ENCODE measurements around the gene HOXB7.

Gene HOXB7

DNA sequence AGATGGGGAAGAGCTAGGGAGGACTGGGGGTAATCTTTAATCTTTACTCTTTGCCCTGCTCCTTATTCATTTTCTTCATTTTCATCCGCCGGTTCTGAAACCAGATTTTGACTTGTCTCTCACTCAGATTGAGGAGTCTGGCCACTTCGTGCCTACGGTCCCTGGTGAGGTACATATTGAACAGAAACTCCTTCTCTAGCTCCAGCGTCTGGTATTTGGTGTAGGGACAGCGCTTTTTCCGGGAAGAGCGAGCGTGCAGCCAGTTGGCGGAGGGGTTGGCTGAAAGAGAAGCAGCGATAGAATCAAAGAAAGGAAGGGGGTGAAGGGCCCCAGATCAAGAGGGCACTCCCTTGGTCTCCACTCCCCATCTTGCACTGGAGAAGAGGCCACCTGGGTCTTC lies 12.0 kb upstream of the HOXB7 start:
- no peaks in the 10 kb centered on the region for H3K9me3 ChIP-seq (ENCODE audit: control insufficient read depth in 1 of 2, low read length in 2 of 2)
- no peak overlapping the region for H3K4me3 ChIP-seq (ENCODE audit: low read depth in 1 of 2, low read length in 2 of 2)
- no peaks in the 10 kb centered on the region for H3K36me3 ChIP-seq (ENCODE audit: control insufficient read depth in 1 of 2, insufficient read depth in 2 of 2, low read length in 2 of 2)
- H3K27ac ChIP-seq (ENCODE audit: low read depth, low read length), result no peak overlapping the region
- H3K4me1 ChIP-seq (ENCODE audit: control insufficient read depth in 1 of 2, insufficient read depth in 2 of 2, low read length in 2 of 2), result peaks cover 15 to 20% of the 10 kb centered on the region in 2 donors
- H3K27me3 ChIP-seq (ENCODE audit: control insufficient read depth in 1 of 2, insufficient read depth in 2 of 2, low read length in 2 of 2), result peaks cover 91 to 99% of the 10 kb centered on the region in 2 donors
- H3K9ac ChIP-seq (ENCODE audit: low read depth in 1 of 2, low read length in 2 of 2), result no peak overlapping the region

DNA sequence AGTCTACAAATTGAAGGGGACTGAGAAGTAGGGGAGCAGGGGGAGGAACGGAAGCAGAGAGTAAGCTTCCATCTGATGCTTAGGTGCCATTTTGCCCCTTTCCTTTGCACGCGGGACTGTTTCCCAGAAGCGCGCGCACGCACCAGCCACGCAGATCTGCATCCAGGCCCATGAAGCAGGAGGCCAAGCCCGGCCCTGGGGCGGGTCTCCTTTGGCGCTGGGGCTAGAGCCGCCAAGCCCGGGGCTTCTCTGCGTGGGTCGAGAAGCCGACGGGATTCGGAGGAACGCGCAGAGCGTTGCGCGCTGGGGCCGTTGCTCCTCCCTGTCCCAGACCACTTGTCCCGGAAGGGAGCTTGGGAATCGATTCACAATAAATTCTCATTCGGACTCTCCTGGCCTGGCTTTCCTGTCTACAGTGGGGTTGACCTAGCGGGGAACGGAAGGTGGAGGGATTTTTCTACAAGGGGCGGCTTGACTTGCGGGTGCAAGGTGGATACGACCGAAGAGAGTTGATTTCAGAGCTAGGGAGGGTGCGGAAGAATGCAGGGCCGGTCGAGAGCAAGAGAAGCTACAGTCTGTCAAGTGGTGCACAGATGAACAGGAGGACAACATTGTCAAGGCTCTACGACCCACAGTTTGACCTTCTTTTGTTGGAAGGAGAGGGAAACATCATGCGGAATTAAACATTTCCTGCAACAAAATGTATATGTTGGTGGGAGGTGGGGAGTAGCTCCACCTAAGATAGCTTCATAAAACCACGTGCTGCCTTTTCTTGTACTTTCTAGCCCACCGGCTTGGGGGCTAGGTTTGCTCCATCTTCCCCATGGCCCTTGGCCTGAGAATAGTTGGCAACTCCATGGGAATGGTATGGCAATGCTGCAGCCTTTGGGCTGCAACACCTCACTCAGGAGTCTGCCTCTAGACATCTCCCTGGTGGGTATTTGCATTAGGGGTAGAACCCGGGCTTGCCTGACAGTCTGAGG lies 10.9 kb upstream of the HOXB7 start:
- Histone ChIP-seq H3K36me3 (ENCODE audit: control insufficient read depth in 1 of 2, insufficient read depth in 2 of 2, low read length in 2 of 2) (no peaks in the 10 kb centered on the region), H3K9ac (ENCODE audit: low read depth in 1 of 2, low read length in 2 of 2) (no peak overlapping the region), H3K27me3 (ENCODE audit: control insufficient read depth in 1 of 2, insufficient read depth in 2 of 2, low read length in 2 of 2) (peaks cover 91 to 99% of the 10 kb centered on the region in 2 donors), H3K27ac (ENCODE audit: low read depth, low read length) (no peak overlapping the region), H3K4me3 (ENCODE audit: low read depth in 1 of 2, low read length in 2 of 2) (no peak overlapping the region), H3K9me3 (ENCODE audit: control insufficient read depth in 1 of 2, low read length in 2 of 2) (no peaks in the 10 kb centered on the region), H3K4me1 (ENCODE audit: control insufficient read depth in 1 of 2, insufficient read depth in 2 of 2, low read length in 2 of 2) (peaks cover 10 to 17% of the 10 kb centered on the region in 2 donors)

DNA sequence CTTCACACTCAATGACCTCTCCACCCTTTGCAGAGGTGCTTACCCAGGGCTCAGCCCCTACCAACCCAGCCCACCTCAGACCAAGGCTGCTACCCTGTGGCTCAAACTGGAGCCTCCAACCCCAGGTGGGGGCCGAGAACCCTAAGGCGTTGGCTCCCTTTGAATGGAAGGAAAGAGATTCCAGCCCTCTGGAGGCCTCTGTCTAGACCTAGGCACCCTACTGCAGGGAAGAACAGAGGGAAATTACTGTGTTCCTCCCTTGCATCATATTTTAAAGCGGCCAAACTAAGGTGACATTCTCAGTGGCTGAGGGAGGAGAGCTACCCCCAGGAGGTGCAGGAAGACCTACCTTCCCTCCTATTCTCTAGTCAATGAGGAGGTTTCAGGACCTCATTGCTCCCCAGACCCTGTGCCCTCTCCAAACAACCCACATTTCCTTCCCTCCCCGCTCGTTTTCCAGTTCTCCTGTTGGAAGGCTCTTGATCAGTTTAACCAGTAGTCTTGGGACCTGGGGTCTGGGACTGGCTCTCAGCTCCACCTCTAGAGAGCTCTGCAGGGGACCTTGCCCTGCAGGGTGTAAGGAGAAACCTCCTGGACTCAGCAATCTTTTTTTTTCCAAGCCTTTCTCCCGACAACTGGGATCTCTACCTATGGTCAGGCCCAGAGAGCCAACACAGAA lies 9.8 kb upstream of the HOXB7 start:
- no peak overlapping the region for H3K9ac ChIP-seq (ENCODE audit: low read depth in 1 of 2, low read length in 2 of 2)
- peaks cover 6 to 10% of the 10 kb centered on the region in 2 donors for H3K4me1 ChIP-seq (ENCODE audit: control insufficient read depth in 1 of 2, insufficient read depth in 2 of 2, low read length in 2 of 2)

DNA sequence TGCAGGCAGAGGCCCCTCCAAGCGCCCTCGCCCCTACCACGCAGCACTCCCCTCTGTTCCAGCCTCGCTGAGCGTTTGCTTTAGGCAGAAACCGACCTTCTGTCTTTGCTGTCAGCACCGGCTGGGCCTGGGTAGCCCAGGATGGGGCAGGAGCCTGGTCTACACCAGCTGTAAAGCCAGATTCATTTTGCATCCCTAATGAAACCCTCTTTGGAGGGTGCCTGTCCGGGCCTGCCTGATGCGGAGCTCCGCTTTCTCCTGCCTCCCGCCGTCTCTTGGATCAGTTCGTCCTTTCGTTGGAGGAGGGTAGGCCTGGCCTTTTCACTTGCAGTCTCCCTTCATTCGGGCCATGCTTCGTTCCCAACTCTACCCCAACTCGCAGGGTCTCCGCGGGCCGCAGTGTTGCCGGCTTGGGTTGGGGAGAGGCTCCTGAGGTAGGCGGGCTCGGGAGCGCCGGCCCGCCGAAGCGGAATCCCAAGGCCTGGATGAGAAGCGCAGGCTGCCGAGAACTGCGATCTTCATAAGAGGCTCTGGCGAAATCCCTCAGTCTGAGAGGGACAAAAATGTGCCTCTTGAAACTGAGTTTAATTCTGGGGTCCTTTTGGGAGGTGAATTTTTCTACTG lies 9.1 kb upstream of the HOXB7 start:
- H3K4me3 ChIP-seq (ENCODE audit: low read depth in 1 of 2, low read length in 2 of 2), result no peak overlapping the region
- H3K9me3 ChIP-seq (ENCODE audit: control insufficient read depth in 1 of 2, low read length in 2 of 2), result no peaks in the 10 kb centered on the region
- peaks cover 6 to 7% of the 10 kb centered on the region in 2 donors for H3K4me1 ChIP-seq (ENCODE audit: control insufficient read depth in 1 of 2, insufficient read depth in 2 of 2, low read length in 2 of 2)
- no peak overlapping the region for H3K9ac ChIP-seq (ENCODE audit: low read depth in 1 of 2, low read length in 2 of 2)
- no peak overlapping the region for H3K27ac ChIP-seq (ENCODE audit: low read depth, low read length)
- no peaks in the 10 kb centered on the region for H3K36me3 ChIP-seq (ENCODE audit: control insufficient read depth in 1 of 2, insufficient read depth in 2 of 2, low read length in 2 of 2)
- peaks cover 94 to 100% of the 10 kb centered on the region in 2 donors for H3K27me3 ChIP-seq (ENCODE audit: control insufficient read depth in 1 of 2, insufficient read depth in 2 of 2, low read length in 2 of 2)

More for the DNA sequence above, 9.8 kb upstream of the HOXB7 start:
- H3K27me3 ChIP-seq (ENCODE audit: control insufficient read depth in 1 of 2, insufficient read depth in 2 of 2, low read length in 2 of 2), result peaks cover 95 to 100% of the 10 kb centered on the region in 2 donors
- H3K27ac ChIP-seq (ENCODE audit: low read depth, low read length), result no peak overlapping the region
- no peaks in the 10 kb centered on the region for H3K36me3 ChIP-seq (ENCODE audit: control insufficient read depth in 1 of 2, insufficient read depth in 2 of 2, low read length in 2 of 2)
- no peak overlapping the region for H3K4me3 ChIP-seq (ENCODE audit: low read depth in 1 of 2, low read length in 2 of 2)
- no peaks in the 10 kb centered on the region for H3K9me3 ChIP-seq (ENCODE audit: control insufficient read depth in 1 of 2, low read length in 2 of 2)

DNA sequence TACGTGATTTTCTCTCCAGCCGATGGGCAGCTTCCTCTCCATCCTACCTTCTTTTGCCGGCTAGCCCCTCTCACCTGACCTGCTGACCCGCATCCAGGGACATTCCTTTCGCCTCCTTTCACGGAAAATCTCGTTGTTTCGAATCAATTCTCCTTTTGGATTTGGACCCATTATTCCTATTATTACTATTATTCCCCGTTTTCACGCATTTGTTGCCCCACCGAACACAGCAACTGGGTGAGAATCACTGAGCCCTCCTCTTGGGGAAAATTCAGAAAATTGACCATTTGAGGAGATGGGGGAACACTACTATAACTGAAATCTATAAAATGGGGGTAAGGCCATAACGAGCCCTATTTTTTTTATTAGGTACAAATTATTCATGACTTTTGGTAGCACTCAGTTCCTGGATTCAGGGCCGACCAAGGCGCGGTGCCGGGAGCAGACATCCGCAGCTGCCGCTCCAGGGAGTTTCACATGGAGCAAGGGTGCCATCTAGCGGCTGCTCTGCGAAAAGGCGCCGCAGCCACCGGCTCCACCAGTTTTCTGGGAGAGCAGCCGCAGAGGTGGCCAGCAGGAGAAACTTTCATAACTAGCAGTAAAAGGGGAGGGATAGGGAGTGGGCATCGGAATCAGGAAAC lies 7.6 kb upstream of the HOXB7 start:
- no peaks in the 10 kb centered on the region for H3K9me3 ChIP-seq (ENCODE audit: control insufficient read depth in 1 of 2, low read length in 2 of 2)
- peaks cover 6 to 13% of the 10 kb centered on the region in 2 donors for H3K4me1 ChIP-seq (ENCODE audit: control insufficient read depth in 1 of 2, insufficient read depth in 2 of 2, low read length in 2 of 2)
- no peak overlapping the region for H3K27ac ChIP-seq (ENCODE audit: low read depth, low read length)
- no peaks in the 10 kb centered on the region for H3K36me3 ChIP-seq (ENCODE audit: control insufficient read depth in 1 of 2, insufficient read depth in 2 of 2, low read length in 2 of 2)
- peak overlapping the region in 1 of 2 donors; percentile 8 for H3K4me3 ChIP-seq (ENCODE audit: low read depth in 1 of 2, low read length in 2 of 2)
- no peak overlapping the region for H3K9ac ChIP-seq (ENCODE audit: low read depth in 1 of 2, low read length in 2 of 2)
- peaks cover 89 to 100% of the 10 kb centered on the region in 2 donors for H3K27me3 ChIP-seq (ENCODE audit: control insufficient read depth in 1 of 2, insufficient read depth in 2 of 2, low read length in 2 of 2)

DNA sequence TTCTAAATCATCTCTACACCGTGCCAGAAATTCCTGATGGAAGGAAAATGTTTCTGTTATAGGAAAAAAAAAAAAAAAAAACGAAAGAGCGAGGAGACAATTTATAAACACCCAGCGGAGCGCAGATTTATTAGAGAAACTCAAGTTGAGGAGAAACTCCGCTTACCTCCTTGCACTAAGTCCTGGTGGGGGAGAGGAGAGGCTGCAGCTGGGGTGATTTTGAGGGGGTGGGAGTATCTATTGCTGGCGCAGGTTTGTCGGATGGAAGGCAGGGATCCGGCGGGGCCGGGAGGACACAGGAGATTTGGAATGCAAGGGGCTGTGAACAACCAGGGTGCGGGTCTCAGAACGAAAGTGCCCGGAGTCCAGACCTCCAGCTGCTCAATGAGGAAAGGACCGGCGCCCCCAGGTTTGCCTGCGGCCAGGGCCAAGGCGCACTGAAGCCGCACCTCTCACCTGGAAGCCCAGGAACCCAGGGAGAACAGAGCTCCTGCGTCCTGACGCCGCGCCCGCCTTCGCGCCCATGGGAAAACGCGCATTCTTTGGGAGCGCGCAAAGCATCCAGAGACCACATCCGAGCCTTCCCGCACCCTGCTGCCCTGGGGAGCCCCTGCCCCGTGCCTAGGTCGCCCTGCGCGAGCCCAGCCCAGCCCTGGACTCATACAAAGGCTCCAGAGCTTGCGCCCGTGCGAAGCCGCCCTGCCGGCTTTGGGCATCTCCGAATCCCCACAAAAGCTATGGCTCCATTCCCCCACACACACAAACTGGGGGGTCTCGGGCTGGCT lies 6.8 kb upstream of the HOXB7 start:
- no peaks in the 10 kb centered on the region for H3K9me3 ChIP-seq (ENCODE audit: control insufficient read depth in 1 of 2, low read length in 2 of 2)
- no peak overlapping the region for H3K4me3 ChIP-seq (ENCODE audit: low read depth in 1 of 2, low read length in 2 of 2)
- no peak overlapping the region for H3K9ac ChIP-seq (ENCODE audit: low read depth in 1 of 2, low read length in 2 of 2)
- H3K36me3 ChIP-seq (ENCODE audit: control insufficient read depth in 1 of 2, insufficient read depth in 2 of 2, low read length in 2 of 2), result no peaks in the 10 kb centered on the region
- no peak overlapping the region for H3K27ac ChIP-seq (ENCODE audit: low read depth, low read length)
- peaks cover 6 to 13% of the 10 kb centered on the region in 2 donors for H3K4me1 ChIP-seq (ENCODE audit: control insufficient read depth in 1 of 2, insufficient read depth in 2 of 2, low read length in 2 of 2)
- H3K27me3 ChIP-seq (ENCODE audit: control insufficient read depth in 1 of 2, insufficient read depth in 2 of 2, low read length in 2 of 2), result peaks cover 82 to 98% of the 10 kb centered on the region in 2 donors

DNA sequence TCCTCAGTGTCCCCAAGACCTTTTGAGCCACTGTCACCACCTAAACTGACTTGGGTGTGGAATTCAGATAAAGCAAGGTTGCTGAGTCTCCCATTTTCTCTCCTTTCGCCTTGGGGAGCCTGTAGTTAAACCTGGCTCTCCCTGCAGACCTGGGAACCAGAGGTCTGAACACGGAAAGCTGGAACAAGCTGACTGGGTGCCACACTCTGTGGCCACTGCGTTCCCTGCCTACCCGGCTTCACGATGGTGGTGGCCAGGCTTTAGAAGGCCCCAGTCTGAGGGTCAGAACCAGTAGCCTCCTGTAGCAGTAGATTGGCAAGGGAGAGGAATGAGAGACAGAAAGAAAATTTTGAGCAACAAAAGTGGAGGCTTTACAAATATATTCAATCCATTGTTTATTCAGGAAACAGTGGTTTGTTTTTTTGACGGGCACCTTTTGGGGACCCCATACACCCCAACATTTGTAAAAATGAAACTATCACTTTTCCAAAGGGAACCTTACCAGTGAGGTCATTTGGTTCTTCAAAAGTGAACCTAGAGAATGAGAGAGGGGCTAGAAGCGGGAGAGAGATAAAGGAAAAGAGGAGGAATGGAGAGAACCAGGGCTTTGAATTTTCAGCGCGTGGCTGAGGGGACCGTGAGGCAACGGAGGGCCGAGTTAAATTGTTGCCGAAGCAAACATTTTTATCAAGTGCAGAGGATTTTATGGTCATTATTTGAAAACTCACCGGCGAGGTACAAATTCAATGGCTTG lies 6.1 kb upstream of the HOXB7 start:
- no peaks in the 10 kb centered on the region for H3K36me3 ChIP-seq (ENCODE audit: control insufficient read depth in 1 of 2, insufficient read depth in 2 of 2, low read length in 2 of 2)
- no peak overlapping the region for H3K9ac ChIP-seq (ENCODE audit: low read depth in 1 of 2, low read length in 2 of 2)
- peaks cover 6 to 15% of the 10 kb centered on the region in 2 donors for H3K4me1 ChIP-seq (ENCODE audit: control insufficient read depth in 1 of 2, insufficient read depth in 2 of 2, low read length in 2 of 2)
- H3K9me3 ChIP-seq (ENCODE audit: control insufficient read depth in 1 of 2, low read length in 2 of 2), result no peaks in the 10 kb centered on the region
- H3K4me3 ChIP-seq (ENCODE audit: low read depth in 1 of 2, low read length in 2 of 2), result no peak overlapping the region
- peaks cover 80 to 96% of the 10 kb centered on the region in 2 donors for H3K27me3 ChIP-seq (ENCODE audit: control insufficient read depth in 1 of 2, insufficient read depth in 2 of 2, low read length in 2 of 2)
- H3K27ac ChIP-seq (ENCODE audit: low read depth, low read length), result no peak overlapping the region

DNA sequence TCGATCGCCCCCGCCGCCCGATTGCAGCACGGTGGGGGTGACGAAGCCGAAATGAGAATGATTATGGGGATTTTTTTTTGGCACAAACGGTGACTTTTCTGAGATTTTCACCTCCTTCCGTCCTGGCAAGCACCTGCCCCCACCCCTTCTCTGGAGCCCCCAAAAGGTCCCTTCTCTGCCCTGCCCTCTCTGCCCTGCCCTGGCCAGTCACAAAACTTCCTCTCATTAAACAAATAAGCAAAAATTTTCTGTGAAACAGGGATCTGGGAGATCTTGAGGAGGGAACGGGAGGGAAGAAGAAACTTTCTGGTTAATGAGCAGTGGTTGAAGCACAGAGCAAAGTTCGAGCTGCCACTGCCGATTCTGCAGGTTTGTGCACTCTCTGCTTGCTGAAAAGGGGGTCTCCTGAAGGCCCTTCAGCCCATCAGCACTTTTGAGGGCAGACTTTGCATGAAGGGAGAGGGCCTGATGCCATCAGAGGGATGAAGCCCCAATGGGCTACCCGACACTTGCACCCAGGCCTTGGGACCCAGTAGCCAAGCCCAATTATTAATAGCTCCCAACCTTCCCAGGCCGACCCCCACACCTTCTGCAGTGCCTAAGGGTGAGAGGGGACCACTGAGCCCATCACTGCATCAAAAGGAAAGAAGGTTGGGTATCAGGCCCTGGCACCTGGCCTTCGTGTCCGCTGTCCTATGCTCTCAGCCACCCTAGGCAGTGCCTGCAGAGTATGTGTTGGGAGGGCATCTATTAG lies 5.3 kb upstream of the HOXB7 start:
- Histone ChIP-seq H3K4me1 (ENCODE audit: control insufficient read depth in 1 of 2, insufficient read depth in 2 of 2, low read length in 2 of 2) (peaks cover 6 to 18% of the 10 kb centered on the region in 2 donors), H3K4me3 (ENCODE audit: low read depth in 1 of 2, low read length in 2 of 2) (no peak overlapping the region), H3K27me3 (ENCODE audit: control insufficient read depth in 1 of 2, insufficient read depth in 2 of 2, low read length in 2 of 2) (peaks cover 80 to 96% of the 10 kb centered on the region in 2 donors), H3K9ac (ENCODE audit: low read depth in 1 of 2, low read length in 2 of 2) (no peak overlapping the region), H3K9me3 (ENCODE audit: control insufficient read depth in 1 of 2, low read length in 2 of 2) (no peaks in the 10 kb centered on the region), H3K27ac (ENCODE audit: low read depth, low read length) (no peak overlapping the region), H3K36me3 (ENCODE audit: control insufficient read depth in 1 of 2, insufficient read depth in 2 of 2, low read length in 2 of 2) (no peaks in the 10 kb centered on the region)
